Gastrocnemius medialis (tissue), 4 donors: ENCODE results near the gene COX5A.

ENCODE experiments used
- CTCF ChIP-seq, 5 experiments: fragments of 450-650 bp in 3 of 5; fragments of 200-600 bp in 2 of 5; sonication (generic) in 2 of 5; IDR thresholded peaks in 4 of 5; conservative IDR thresholded peaks in 1 of 5; 1 replicate in 4 of 5; 2 replicates in 1 of 5; pipeline ENCODE4 v1.5.1; 2016 to 2019; ENCODE audit warnings: antibody characterized with exemption in 5 of 5, mild to moderate bottlenecking in 3 of 5, moderate library complexity in 3 of 5
- POLR2A ChIP-seq, 2 donors: fragments of 450-650 bp; IDR thresholded peaks; one replicate each; pipeline ENCODE4 v1.6.1; 2017; ENCODE audit warnings: antibody characterized with exemption in 2 of 2, mild to moderate bottlenecking in 2 of 2, moderate library complexity in 2 of 2

- TF ChIP-seq CTCF (IDR thresholded peaks at IDR 0.05 in 4 of 5, conservative IDR thresholded peaks at IDR 0.05 in 1 of 5) (no peak), POLR2A (IDR thresholded peaks at IDR 0.05) (no peak)
Measured at GRCh38 chr15:74906067-74906449, 31.8 kb downstream of the COX5A start.
